HepG2 (cell line): ENCODE data around the gene CAMK2D. TPM values are rescaled to one million over a fixed set of nuclear protein-coding genes. Genes with fewer than 3 reads are reported as not detected.

Experiments used
- AHDC1 ChIP-seq: sonication (generic); formaldehyde crosslinking; IDR thresholded peaks from 2 replicates; pipeline ENCODE4 v1.5.1; 2020; ENCODE audit warnings: mild to moderate bottlenecking, missing genetic modification reagents, borderline replicate concordance
- ATF1 ChIP-seq: IDR thresholded peaks from 2 replicates; pipeline ENCODE4 v1.6.1; 2016; ENCODE audit warnings: mild to moderate bottlenecking, control low read depth
- FOXM1 ChIP-seq: sonication (generic); formaldehyde crosslinking; IDR thresholded peaks from 2 replicates; pipeline ENCODE4 v1.5.0; 2020; ENCODE audit warnings: missing genetic modification reagents
- GPN1 ChIP-seq: sonication (generic); formaldehyde crosslinking; IDR thresholded peaks from 2 replicates; pipeline ENCODE4 v1.5.1; 2020; ENCODE audit warnings: missing genetic modification reagents, borderline replicate concordance
- HOXA9 ChIP-seq: sonication (generic); formaldehyde crosslinking; IDR thresholded peaks from 2 replicates; pipeline ENCODE4 v1.8.1; 2022; ENCODE audit warnings: missing genetic modification reagents, mild to moderate bottlenecking, moderate library complexity, borderline replicate concordance
- IRF2 ChIP-seq: IDR thresholded peaks from 2 replicates; pipeline ENCODE4 v1.6.1; 2018; ENCODE audit warnings: missing genetic modification reagents, missing compliant biosample characterization
- PLRG1 ChIP-seq: fragments of 450-650 bp; conservative IDR thresholded peaks from 2 replicates; pipeline ENCODE4 v1.6.1; 2016
- TFAP4 ChIP-seq: sonication (generic); IDR thresholded peaks from 2 replicates; pipeline ENCODE4 v1.6.1; 2016; ENCODE audit warnings: low read depth, borderline replicate concordance
- ZBTB37 ChIP-seq: sonication (generic); formaldehyde crosslinking; IDR thresholded peaks from 2 replicates; pipeline ENCODE4 v1.4.0; 2020; ENCODE audit warnings: mild to moderate bottlenecking, missing genetic modification reagents
- ZBTB42 ChIP-seq: sonication (generic); formaldehyde crosslinking; IDR thresholded peaks from 2 replicates; pipeline ENCODE4 v1.5.0; 2020; ENCODE audit warnings: mild to moderate bottlenecking, missing genetic modification reagents
- ZBTB7B ChIP-seq: sonication (generic); formaldehyde crosslinking; IDR thresholded peaks from 2 replicates; pipeline ENCODE4 v1.4.0; 2020; ENCODE audit warnings: missing genetic modification reagents
- ZFP1 ChIP-seq: IDR thresholded peaks from 2 replicates; pipeline ENCODE4 v1.6.1; 2016
- ZNF30 ChIP-seq: sonication (generic); formaldehyde crosslinking; IDR thresholded peaks from 2 replicates; pipeline ENCODE4 v1.5.0; 2020; ENCODE audit warnings: mild to moderate bottlenecking, missing genetic modification reagents
- ZNF557 ChIP-seq: sonication (generic); formaldehyde crosslinking; IDR thresholded peaks from 2 replicates; pipeline ENCODE4 v1.4.0; 2020; ENCODE audit warnings: missing genetic modification reagents
- ZNF589 ChIP-seq: sonication (generic); formaldehyde crosslinking; conservative IDR thresholded peaks from 2 replicates; pipeline ENCODE4 v1.8.0; 2022; ENCODE audit warnings: mild to moderate bottlenecking, moderate library complexity, missing genetic modification reagents
- ZNF713 ChIP-seq: sonication (generic); formaldehyde crosslinking; IDR thresholded peaks from 2 replicates; pipeline ENCODE4 v1.4.0; 2020; ENCODE audit warnings: mild to moderate bottlenecking, missing genetic modification reagents
- ZNF720 ChIP-seq: sonication (generic); formaldehyde crosslinking; IDR thresholded peaks from 2 replicates; pipeline ENCODE4 v1.4.0; 2020; ENCODE audit warnings: missing genetic modification reagents
- ZNF891 ChIP-seq: sonication (generic); formaldehyde crosslinking; IDR thresholded peaks from 2 replicates; pipeline ENCODE4 v1.5.0; 2020; ENCODE audit warnings: mild to moderate bottlenecking, missing genetic modification reagents
- ZSCAN12 ChIP-seq: sonication (generic); formaldehyde crosslinking; IDR thresholded peaks from 2 replicates; pipeline ENCODE4 v1.9.0; 2021; ENCODE audit warnings: mild to moderate bottlenecking, missing genetic modification reagents
- polyA plus RNA-seq, 8 experiments: library from polyadenylated mRNA; depleted of rRNA in 3 of 8; stranded (reverse) in 7 of 8; unstranded in 1 of 8; fragments of >200 nt; fragmentation: Illumina TruSeq in 4 of 8; extraction: Trizol in 4 of 8; gene quantifications; 2 replicates each; pipeline versions ENCODE4 v1.2.1 to v1.2.3, GENCODE V29; 2011 to 2016; ENCODE audit warnings: low read depth in 4 of 8, missing spikeins in 1 of 8, mixed read lengths in 1 of 8; ENCODE audit not compliant: insufficient read depth in 1 of 8
- total RNA-seq, 5 experiments: library from RNA; depleted of rRNA; stranded (reverse); fragments of >200 nt; fragmentation: Illumina TruSeq; extraction: Trizol; gene quantifications; 2 replicates each; pipeline ENCODE4 v1.2.3, GENCODE V29; 2016; ENCODE audit warnings: low read depth in 1 of 5
- TF ChIP-seq, protein P1 (sequence below): sonication (generic); formaldehyde crosslinking; conservative IDR thresholded peaks from 2 replicates; pipeline ENCODE4 v1.4.0; 2020; ENCODE audit warnings: missing genetic modification reagents
- TF ChIP-seq, protein P2 (sequence below): sonication (generic); formaldehyde crosslinking; IDR thresholded peaks from 2 replicates; pipeline ENCODE4 v1.5.1; 2020; ENCODE audit warnings: mild to moderate bottlenecking, missing genetic modification reagents, moderate library complexity

Gene CAMK2D
- total and polyA plus RNA-seq, 2 of the 13 experiments (the other 11 are each of a cell fraction or from before 2014, with no cell fraction given) = 18.0 to 65.4 TPM

DNA sequence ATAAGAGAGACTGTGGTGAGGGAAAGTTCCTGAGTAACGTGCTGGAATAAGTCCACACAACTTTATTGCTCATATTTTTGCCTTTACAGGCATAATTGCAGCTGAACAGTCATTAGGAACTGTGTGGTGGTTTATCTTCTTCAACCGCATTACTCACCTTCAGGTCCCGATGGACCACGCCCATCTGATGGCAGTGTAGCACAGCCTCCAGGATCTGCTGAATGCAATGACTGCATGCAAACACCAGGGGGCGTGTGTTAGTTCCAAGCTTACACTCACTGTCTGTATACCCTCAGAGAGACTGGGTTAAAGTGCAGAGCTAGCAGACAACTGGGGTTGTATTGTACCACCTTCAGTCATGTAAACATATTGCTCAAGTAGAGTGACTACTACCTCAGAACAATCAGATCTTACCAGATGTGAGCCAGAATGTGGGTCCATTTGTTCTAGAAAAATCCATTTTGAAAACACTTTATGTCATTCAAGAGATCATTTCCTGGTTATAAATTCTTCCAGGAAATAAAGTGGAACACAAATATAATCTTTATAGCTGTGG lies 214.0 kb downstream of the CAMK2D start (continued):
- TF ChIP-seq FOXM1 (CRISPR knock-in tag) = no peak
- TF ChIP-seq, protein P1, sequence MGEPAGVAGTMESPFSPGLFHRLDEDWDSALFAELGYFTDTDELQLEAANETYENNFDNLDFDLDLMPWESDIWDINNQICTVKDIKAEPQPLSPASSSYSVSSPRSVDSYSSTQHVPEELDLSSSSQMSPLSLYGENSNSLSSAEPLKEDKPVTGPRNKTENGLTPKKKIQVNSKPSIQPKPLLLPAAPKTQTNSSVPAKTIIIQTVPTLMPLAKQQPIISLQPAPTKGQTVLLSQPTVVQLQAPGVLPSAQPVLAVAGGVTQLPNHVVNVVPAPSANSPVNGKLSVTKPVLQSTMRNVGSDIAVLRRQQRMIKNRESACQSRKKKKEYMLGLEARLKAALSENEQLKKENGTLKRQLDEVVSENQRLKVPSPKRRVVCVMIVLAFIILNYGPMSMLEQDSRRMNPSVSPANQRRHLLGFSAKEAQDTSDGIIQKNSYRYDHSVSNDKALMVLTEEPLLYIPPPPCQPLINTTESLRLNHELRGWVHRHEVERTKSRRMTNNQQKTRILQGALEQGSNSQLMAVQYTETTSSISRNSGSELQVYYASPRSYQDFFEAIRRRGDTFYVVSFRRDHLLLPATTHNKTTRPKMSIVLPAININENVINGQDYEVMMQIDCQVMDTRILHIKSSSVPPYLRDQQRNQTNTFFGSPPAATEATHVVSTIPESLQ (CRISPR knock-in tag) = no peak
- no peak for TF ChIP-seq ZNF557
- no peak for TF ChIP-seq ZNF30 (CRISPR knock-in tag)
- TF ChIP-seq ZBTB7B (CRISPR knock-in tag) = no peak
- no peak for TF ChIP-seq GPN1 (CRISPR knock-in tag)
- peak; percentile 67; the same call in 1 of the 2 replicates for TF ChIP-seq ZFP1 (CRISPR knock-in tag)
- no peak; the same call in 1 of the 2 replicates for TF ChIP-seq AHDC1 (CRISPR knock-in tag)
- TF ChIP-seq ZBTB37 = no peak
- TF ChIP-seq, protein P2, sequence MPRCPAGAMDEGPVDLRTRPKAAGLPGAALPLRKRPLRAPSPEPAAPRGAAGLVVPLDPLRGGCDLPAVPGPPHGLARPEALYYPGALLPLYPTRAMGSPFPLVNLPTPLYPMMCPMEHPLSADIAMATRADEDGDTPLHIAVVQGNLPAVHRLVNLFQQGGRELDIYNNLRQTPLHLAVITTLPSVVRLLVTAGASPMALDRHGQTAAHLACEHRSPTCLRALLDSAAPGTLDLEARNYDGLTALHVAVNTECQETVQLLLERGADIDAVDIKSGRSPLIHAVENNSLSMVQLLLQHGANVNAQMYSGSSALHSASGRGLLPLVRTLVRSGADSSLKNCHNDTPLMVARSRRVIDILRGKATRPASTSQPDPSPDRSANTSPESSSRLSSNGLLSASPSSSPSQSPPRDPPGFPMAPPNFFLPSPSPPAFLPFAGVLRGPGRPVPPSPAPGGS (CRISPR knock-in tag) = no peak
- peak; percentile 88 for TF ChIP-seq IRF2
- no peak; the same call in 1 of the 2 replicates for TF ChIP-seq TFAP4
- TF ChIP-seq ZNF589 (CRISPR knock-in tag) = no peak
- TF ChIP-seq ATF1 (CRISPR knock-in tag) = no peak
- no peak for TF ChIP-seq ZNF891
- TF ChIP-seq PLRG1 = no peak
- TF ChIP-seq ZSCAN12 (CRISPR knock-in tag) = no peak
- TF ChIP-seq ZNF720 (CRISPR knock-in tag) = no peak
- TF ChIP-seq ZNF713 (CRISPR knock-in tag) = no peak
- no peak for TF ChIP-seq HOXA9 (CRISPR knock-in tag)
- 0 out of 2 replicates have a peak, but pooled peaks have one; percentile 54 for TF ChIP-seq ZBTB42 (CRISPR knock-in tag)
